ENCODE measurements around the gene SLF2. TPM values are rescaled to one million over a fixed set of nuclear protein-coding genes. Genes with fewer than 3 reads are reported as not detected.
A peak's percentile ranks its signal among the peaks of the same experiment; 100 is the strongest.

Gene SLF2
- total RNA-seq, 2 experiments from 2014 or later = 52.1 to 58.2 TPM

GRCh38 chr10:101014230-101014884, 101.6 kb downstream of the SLF2 start:
- Histone ChIP-seq H3K9me2 (ENCODE audit: insufficient read depth, low read length) (no peaks in the 10 kb centered on the region), H3K4me1 (ENCODE audit: insufficient read depth, low read length, poor library complexity, severe bottlenecking) (peaks cover 11% of the 10 kb centered on the region), H3K4me3 (ENCODE audit: low read depth, low read length, poor library complexity, severe bottlenecking) (no peak overlapping the region), H4K20me1 (ENCODE audit: insufficient read depth, low read length) (no peaks in the 10 kb centered on the region), H3K4me2 (ENCODE audit: low read length) (no peak overlapping the region), H2AFZ (ENCODE audit: low read length) (no peak overlapping the region), H3K27ac (ENCODE audit: low read depth, low read length, poor library complexity, severe bottlenecking) (no peak overlapping the region), H3K9me3 (ENCODE audit: low read length) (no peaks in the 10 kb centered on the region), H3K79me2 (ENCODE audit: insufficient read depth, low read depth, low read length) (no peaks in the 10 kb centered on the region), H3K36me3 (ENCODE audit: insufficient read depth, low read length) (no peaks in the 10 kb centered on the region)
- ChIA-PET CTCF (ENCODE audit: unreplicated experiment) (interaction anchor here (0.5 to 1.3 kb wide), 7 partner anchors 10 to 235 kb away, joined by 3 to 6 read pairs (median 3); partner anchors contain the start of gene KAZALD1), POLR2A (interaction anchor here (0.6 kb wide), 3 partner anchors 30 to 515 kb away, joined by 3 to 4 read pairs (median 3); no protein-coding TSS in a partner anchor)
- peak; percentile 65 for DNase-seq (ENCODE audit: low spot score)
- peak; percentile 89 for TF ChIP-seq CTCF (conservative IDR thresholded peaks at IDR 0.05; ENCODE audit: low read length)
- TF ChIP-seq EZH2phosphoT487 (IDR thresholded peaks at IDR 0.05; ENCODE audit: borderline replicate concordance, low read depth, low read length) = no peak
- BruUV-seq (replicated peaks) = no TSS peak
- intact Hi-C loops (cut with micrococcal nuclease; ENCODE audit: unreplicated experiment) = loop anchor here (1.0 to 5.0 kb wide), 3 partner anchors 16 to 1182 kb away; partner anchors contain the start of gene SEMA4G

Small RNA genes within 50 kb of the gene (microRNA-seq; reads per million reads assigned to microRNA genes)
- gene MIR608 (ENCODE audit: borderline replicate concordance) = not detected

Small RNA genes within 50 kb of the gene (small RNA-seq; reads per million reads assigned to genes)
- gene MIR608 (not detected), gene RF00019 (not detected)

Other genes with a start within 250 kb of the SLF2 start
- gene PAX2, start 167.4 kb upstream of the SLF2 start, total RNA-seq (2014; rRNA removed; shearing (Covaris generic)) = not detected in 2 replicates
- not detected in 2 replicates for gene PAX2, start 167.4 kb upstream of the SLF2 start, total RNA-seq (2022)
- gene SEMA4G, start 56.5 kb downstream of the SLF2 start, total RNA-seq (2014; rRNA removed; shearing (Covaris generic)) = 0.41 TPM in 1 of 2 replicates, not detected in the other
- gene SEMA4G, start 56.5 kb downstream of the SLF2 start, total RNA-seq (2022) = 0.17 and 0.21 TPM in 2 replicates
- gene MRPL43, start 74.5 kb downstream of the SLF2 start, total RNA-seq (2014; rRNA removed; shearing (Covaris generic)) = 51.9 and 56.2 TPM in 2 replicates
- gene MRPL43, start 74.5 kb downstream of the SLF2 start, total RNA-seq (2022) = 49.8 and 53.8 TPM in 2 replicates
- 14.5 and 15.8 TPM in 2 replicates for gene TWNK, start 74.6 kb downstream of the SLF2 start, total RNA-seq (2014; rRNA removed; shearing (Covaris generic))
- gene TWNK, start 74.6 kb downstream of the SLF2 start, total RNA-seq (2022) = 20.3 and 21.7 TPM in 2 replicates
- 10.4 and 13.6 TPM in 2 replicates for gene LZTS2, start 86.8 kb downstream of the SLF2 start, total RNA-seq (2014; rRNA removed; shearing (Covaris generic))
- 20.3 and 20.5 TPM in 2 replicates for gene LZTS2, start 86.8 kb downstream of the SLF2 start, total RNA-seq (2022)
- gene PDZD7, start 118.2 kb downstream of the SLF2 start, total RNA-seq (2014; rRNA removed; shearing (Covaris generic)) = 1.4 and 2.1 TPM in 2 replicates
- 1.6 and 1.8 TPM in 2 replicates for gene PDZD7, start 118.2 kb downstream of the SLF2 start, total RNA-seq (2022)
- gene SFXN3, start 118.3 kb downstream of the SLF2 start, total RNA-seq (2014; rRNA removed; shearing (Covaris generic)) = 0.41 TPM in 1 of 2 replicates, not detected in the other
- 0.11 TPM in 1 of 2 replicates, not detected in the other for gene SFXN3, start 118.3 kb downstream of the SLF2 start, total RNA-seq (2022)
- gene KAZALD1, start 149.0 kb downstream of the SLF2 start, total RNA-seq (2014; rRNA removed; shearing (Covaris generic)) = 9.7 and 18.8 TPM in 2 replicates
- gene KAZALD1, start 149.0 kb downstream of the SLF2 start, total RNA-seq (2022) = 32.2 and 36.4 TPM in 2 replicates
- not detected in 2 replicates for gene TLX1, start 218.3 kb downstream of the SLF2 start, total RNA-seq (2014; rRNA removed; shearing (Covaris generic))
- gene TLX1, start 218.3 kb downstream of the SLF2 start, total RNA-seq (2022) = not detected in 2 replicates